Left lung (tissue), 10 donors: ENCODE results near the gene FAM219A. TPM values are rescaled to one million over a fixed set of nuclear protein-coding genes. Genes with fewer than 3 reads are reported as not detected.
A peak's percentile ranks its signal among the peaks of the same experiment; 100 is the strongest.

Experiments used
- ATAC-seq: fragments of 200-7000 bp; cut with Tn5 transposase; one replicate; pipeline ENCODE4 v1.9.1; 2020; ENCODE audit warnings: moderate library complexity
- DNase-seq, 4 donors: peaks; one replicate each; pipeline ENCODE4 v3.0.0-alpha.2; 2013 to 2020
- H3K27ac ChIP-seq, 2 donors: fragments of 200-600 bp; sonication (generic) in 1 of 2; one replicate each; pipeline versions ENCODE4 v1.5.0 to v1.8.0; 2020 to 2021
- H3K27me3 ChIP-seq, 2 donors: fragments of 200-600 bp; sonication (generic) in 1 of 2; one replicate each; pipeline versions ENCODE4 v1.5.0 to v1.8.0; 2020 to 2021
- H3K36me3 ChIP-seq, 2 donors: fragments of 200-600 bp; sonication (generic) in 1 of 2; one replicate each; pipeline versions ENCODE4 v1.5.0 to v1.8.0; 2020 to 2021
- H3K4me1 ChIP-seq, 2 donors: fragments of 200-600 bp; one replicate each; pipeline ENCODE4 v1.8.0; 2021
- H3K4me3 ChIP-seq, 2 donors: fragments of 200-600 bp; sonication (generic) in 1 of 2; one replicate each; pipeline versions ENCODE4 v1.5.0 to v1.8.0; 2020 to 2021; ENCODE audit warnings: mild to moderate bottlenecking in 1 of 2
- H3K9me3 ChIP-seq, 2 donors: fragments of 200-600 bp; sonication (generic) in 1 of 2; one replicate each; pipeline versions ENCODE4 v1.5.0 to v1.8.0; 2020 to 2021
- intact Hi-C, 2 donors: fragments of 100-400 bp; cut with DNase I; formaldehyde crosslinking; loops; one replicate each; pipeline versions ENCODE4 v1.11.2 to v1.14.2; 2022
- polyA plus RNA-seq, 6 donors: library from polyadenylated mRNA; unstranded; fragments of 120-200 nt; gene quantifications; one replicate each; pipeline ENCODE4 v1.2.1, GENCODE V29; 2013; ENCODE audit not compliant: insufficient read length in 6 of 6
- total RNA-seq, 2 donors: library from RNA; stranded (reverse); fragmentation: NEBNext Ultra II Directional; extraction: Animal tissue kit (Norgen Biotek cat#: 25700); gene quantifications; one replicate each; pipeline ENCODE4 v1.2.1, GENCODE V29; 2021
- TF ChIP-seq, protein P1 (sequence below), 2 donors: fragments of 200-600 bp; sonication (generic) in 1 of 2; IDR thresholded peaks; one replicate each; pipeline versions ENCODE4 v1.5.0 to v1.8.0; 2021; ENCODE audit warnings: antibody characterized with exemption in 2 of 2
- donor health status: DM: no; HTN: yes; CAD: no.
- donor health status: DM: no; HTN: no; CAD: no.

FAM219A gene
- total and polyA plus RNA-seq, 8 donors, result 12.3 to 23.0 (median 14.6) TPM

- ATAC-seq, result peak; percentile 93
- no peaks in the 10 kb centered on the region for H3K27me3 ChIP-seq
- H3K4me1 ChIP-seq, result peaks cover 11 to 22% of the 10 kb centered on the region in 2 donors
- peaks cover 0 to 11% of the 10 kb centered on the region in 2 donors for H3K36me3 ChIP-seq
- intact Hi-C loops, result loop anchor here in 1 of 2 donors (5.0 kb wide), 1 partner anchor 65 kb away; no protein-coding TSS in a partner anchor
- peak in 1 of 4 donors; percentile 75 for DNase-seq
- H3K27ac ChIP-seq, result no peak overlapping the region
- TF ChIP-seq, protein P1, sequence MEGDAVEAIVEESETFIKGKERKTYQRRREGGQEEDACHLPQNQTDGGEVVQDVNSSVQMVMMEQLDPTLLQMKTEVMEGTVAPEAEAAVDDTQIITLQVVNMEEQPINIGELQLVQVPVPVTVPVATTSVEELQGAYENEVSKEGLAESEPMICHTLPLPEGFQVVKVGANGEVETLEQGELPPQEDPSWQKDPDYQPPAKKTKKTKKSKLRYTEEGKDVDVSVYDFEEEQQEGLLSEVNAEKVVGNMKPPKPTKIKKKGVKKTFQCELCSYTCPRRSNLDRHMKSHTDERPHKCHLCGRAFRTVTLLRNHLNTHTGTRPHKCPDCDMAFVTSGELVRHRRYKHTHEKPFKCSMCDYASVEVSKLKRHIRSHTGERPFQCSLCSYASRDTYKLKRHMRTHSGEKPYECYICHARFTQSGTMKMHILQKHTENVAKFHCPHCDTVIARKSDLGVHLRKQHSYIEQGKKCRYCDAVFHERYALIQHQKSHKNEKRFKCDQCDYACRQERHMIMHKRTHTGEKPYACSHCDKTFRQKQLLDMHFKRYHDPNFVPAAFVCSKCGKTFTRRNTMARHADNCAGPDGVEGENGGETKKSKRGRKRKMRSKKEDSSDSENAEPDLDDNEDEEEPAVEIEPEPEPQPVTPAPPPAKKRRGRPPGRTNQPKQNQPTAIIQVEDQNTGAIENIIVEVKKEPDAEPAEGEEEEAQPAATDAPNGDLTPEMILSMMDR (IDR thresholded peaks at IDR 0.05), result peak; percentile 60 to 71
- no peak overlapping the region for H3K4me3 ChIP-seq
- H3K9me3 ChIP-seq, result no peaks in the 10 kb centered on the region
Observed at GRCh38 chr9:34437006-34437925, 21.1 kb downstream of the FAM219A start.

GRCh38 chr9:34431667-34432066 lies 26.7 kb downstream of the FAM219A start:
- DNase-seq, result no peak
- no peak for ATAC-seq
- intact Hi-C loops, result no loop called here

DNA sequence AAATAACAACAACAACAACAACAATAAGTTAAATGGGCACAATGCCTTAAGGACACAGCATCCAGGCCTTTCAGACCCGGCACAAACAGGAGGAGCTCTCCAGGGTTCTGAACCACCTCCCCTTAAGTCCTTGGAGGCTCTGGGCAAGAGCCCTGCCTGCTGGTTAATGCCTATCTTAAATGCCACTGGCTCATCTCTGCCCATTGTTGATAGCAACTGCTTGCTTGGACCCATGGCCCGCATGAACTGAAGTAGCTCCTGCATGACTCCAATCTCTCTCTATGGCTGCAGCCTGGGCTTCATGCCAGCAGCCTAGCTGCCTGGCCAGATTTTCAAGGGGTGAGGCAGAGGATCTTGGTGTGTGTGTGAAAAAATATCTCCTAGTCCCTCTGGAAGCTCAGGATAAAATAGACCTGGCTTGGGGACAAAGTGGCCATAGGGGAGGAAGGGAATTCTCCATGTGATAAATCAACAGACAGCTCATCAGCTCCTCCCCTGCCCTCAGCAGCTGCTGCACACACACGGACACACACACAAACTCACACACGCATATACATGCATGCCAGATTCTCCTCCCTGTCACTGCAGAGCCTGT lies 27.4 kb downstream of the FAM219A start:
- H3K27ac ChIP-seq, result no peak overlapping the region
- H3K27me3 ChIP-seq, result no peaks in the 10 kb centered on the region
- H3K36me3 ChIP-seq, result no peaks in the 10 kb centered on the region
- TF ChIP-seq, protein P1 (IDR thresholded peaks at IDR 0.05), result no peak
- peaks cover 0 to 3% of the 10 kb centered on the region in 2 donors for H3K4me1 ChIP-seq
- no peak overlapping the region for H3K4me3 ChIP-seq
- no peaks in the 10 kb centered on the region for H3K9me3 ChIP-seq
- ATAC-seq, result peak; percentile 89
- intact Hi-C loops, result no loop called here
- peak in 3 of 4 donors; percentile 48 to 81 (median 74) for DNase-seq

More at GRCh38 chr9:34431667-34432066, 26.7 kb downstream of the FAM219A start:
- peaks cover 0 to 3% of the 10 kb centered on the region in 2 donors for H3K4me1 ChIP-seq
- H3K27ac ChIP-seq, result no peak overlapping the region
- no peaks in the 10 kb centered on the region for H3K27me3 ChIP-seq
- no peak overlapping the region for H3K4me3 ChIP-seq
- H3K36me3 ChIP-seq, result no peaks in the 10 kb centered on the region
- TF ChIP-seq, protein P1 (IDR thresholded peaks at IDR 0.05), result no peak
- no peaks in the 10 kb centered on the region for H3K9me3 ChIP-seq

- no peaks in the 10 kb centered on the region for H3K9me3 ChIP-seq
- H3K27me3 ChIP-seq, result no peaks in the 10 kb centered on the region
- no peak overlapping the region for H3K4me3 ChIP-seq
- H3K36me3 ChIP-seq, result no peaks in the 10 kb centered on the region
- ATAC-seq (peak; percentile 58), DNase-seq (no peak)
- H3K4me1 ChIP-seq, result peaks cover 0 to 3% of the 10 kb centered on the region in 2 donors
- H3K27ac ChIP-seq, result no peak overlapping the region
- intact Hi-C loops, result no loop called here
- TF ChIP-seq, protein P1 (IDR thresholded peaks at IDR 0.05), result no peak
Observed at GRCh38 chr9:34428325-34428958, 29.9 kb downstream of the FAM219A start.
